ENCODE measurements around the gene DHX58.

The DHX58 gene

GRCh38 chr17:42109086-42109485 is 3.4 kb downstream of the DHX58 start:
- DNase-seq = no peak

GRCh38 chr17:42107597-42108576 is 4.6 kb downstream of the DHX58 start:
- DNase-seq = peak; percentile 85

GRCh38 chr17:42107124-42107523 is 5.4 kb downstream of the DHX58 start:
- DNase-seq = no peak

GRCh38 chr17:42106009-42106408 is 6.5 kb downstream of the DHX58 start:
- DNase-seq = no peak

- no peak for DNase-seq
These were observed 8.2 kb downstream of the DHX58 start for GRCh38 chr17:42104264-42104663.

- no peak for DNase-seq
These were observed 9.1 kb downstream of the DHX58 start for GRCh38 chr17:42103221-42103954.

- peak; percentile 36 for DNase-seq
These were observed 10.8 kb downstream of the DHX58 start for GRCh38 chr17:42101513-42102292.

- no peak for DNase-seq
These were observed 13.6 kb downstream of the DHX58 start for GRCh38 chr17:42098730-42099399.

- peak; percentile 35 for DNase-seq
These were observed 14.6 kb downstream of the DHX58 start, which contains the start of gene ZNF385C for GRCh38 chr17:42097691-42098631. ZNF385C (minus strand) TSS chr17:42098473; CDS start chr17:42063056, 35,417 bp downstream.

GRCh38 chr17:42096360-42097111 is 16.0 kb downstream of the DHX58 start:
- no peak for DNase-seq

- no peak for DNase-seq
These were observed 18.0 kb downstream of the DHX58 start for GRCh38 chr17:42094375-42095069.

- no peak for DNase-seq
These were observed 19.6 kb downstream of the DHX58 start for GRCh38 chr17:42092939-42093338.

GRCh38 chr17:42090964-42091790 is 21.3 kb downstream of the DHX58 start:
- DNase-seq = no peak

GRCh38 chr17:42088736-42089135 is 23.8 kb downstream of the DHX58 start:
- no peak for DNase-seq

- no peak for DNase-seq
These were observed 24.5 kb downstream of the DHX58 start for GRCh38 chr17:42087736-42088705.

GRCh38 chr17:42087042-42087701 is 25.3 kb downstream of the DHX58 start:
- DNase-seq = no peak
